ENCODE results near the gene TCF4. TPM values are rescaled to one million over a fixed set of nuclear protein-coding genes. Genes with fewer than 3 reads are reported as not detected.

Gene TCF4
- total RNA-seq, 4 donors from 2014 or later, result 58.0 to 84.3 (median 68.1) TPM

- no peaks in the 10 kb centered on the region for H3K27me3 ChIP-seq
- H3K36me3 ChIP-seq, result no peaks in the 10 kb centered on the region
- peak overlapping the region in 2 of 4 donors; percentile 40 to 67 for H3K27ac ChIP-seq (replicated peaks in 1 of 4)
- H3K4me1 ChIP-seq, result peaks cover 3 to 39% (median 19%) of the 10 kb centered on the region in 4 donors
- H3K9me3 ChIP-seq, result no peaks in the 10 kb centered on the region
- TF ChIP-seq EP300 (IDR thresholded peaks at IDR 0.05) (no peak), CTCF (IDR thresholded peaks at IDR 0.05) (no peak), POLR2AphosphoS5 (IDR thresholded peaks at IDR 0.05) (no peak), POLR2A (IDR thresholded peaks at IDR 0.05; ENCODE audit: low read depth) (no peak)
- intact Hi-C loops (cut with DNase I), result loop anchor here (5.0 to 10.0 kb wide), 3 partner anchors 186 to 446 kb away; no protein-coding TSS in a partner anchor
- DNase-seq (ENCODE audit: extremely low spot score), result no peak
- H3K4me3 ChIP-seq, result no peak overlapping the region
These were observed 169.6 kb downstream of the TCF4 start for GRCh38 chr18:55418439-55418838.

- H3K9me3 ChIP-seq, result no peaks in the 10 kb centered on the region
- no peaks in the 10 kb centered on the region for H3K36me3 ChIP-seq
- no peaks in the 10 kb centered on the region for H3K27me3 ChIP-seq
- TF ChIP-seq POLR2AphosphoS5 (IDR thresholded peaks at IDR 0.05) (no peak), CTCF (IDR thresholded peaks at IDR 0.05) (no peak), EP300 (IDR thresholded peaks at IDR 0.05) (no peak), POLR2A (IDR thresholded peaks at IDR 0.05; ENCODE audit: low read depth) (no peak)
- no peak overlapping the region for H3K4me3 ChIP-seq
- peak overlapping the region in 2 of 4 donors; percentile 20 to 67 for H3K27ac ChIP-seq (replicated peaks in 1 of 4)
- peaks cover 0 to 39% (median 17%) of the 10 kb centered on the region in 4 donors for H3K4me1 ChIP-seq
- intact Hi-C loops (cut with DNase I), result loop anchor here (5.0 to 10.0 kb wide), 3 partner anchors 184 to 448 kb away; no protein-coding TSS in a partner anchor
- DNase-seq (ENCODE audit: extremely low spot score), result no peak
- 76% methylated on average over 6 of the region's 6 CpGs for WGBS
These were observed 171.2 kb downstream of the TCF4 start for GRCh38 chr18:55416791-55417190.

- Histone ChIP-seq H3K9me3 (no peaks in the 10 kb centered on the region), H3K4me3 (no peak overlapping the region), H3K27ac (replicated peaks in 1 of 4) (no peak overlapping the region), H3K4me1 (peaks cover 0 to 30% (median 15%) of the 10 kb centered on the region in 4 donors), H3K27me3 (no peaks in the 10 kb centered on the region), H3K36me3 (no peaks in the 10 kb centered on the region)
- peak; percentile 96 for DNase-seq (ENCODE audit: extremely low spot score)
- 22% methylated on average over 6 of the region's 6 CpGs for WGBS
- intact Hi-C loops (cut with DNase I), result loop anchor here (5.0 to 10.0 kb wide), 3 partner anchors 183 to 449 kb away; no protein-coding TSS in a partner anchor
- TF ChIP-seq POLR2AphosphoS5 (IDR thresholded peaks at IDR 0.05) (peak in 1 of 2 donors; percentile 21), POLR2A (IDR thresholded peaks at IDR 0.05; ENCODE audit: low read depth) (no peak), CTCF (IDR thresholded peaks at IDR 0.05) (peak; percentile 70 to 95 (median 87))
These were observed 172.6 kb downstream of the TCF4 start for GRCh38 chr18:55415258-55415871.

GRCh38 chr18:55414475-55414874, 173.5 kb downstream of the TCF4 start:
- intact Hi-C loops (cut with DNase I), result loop anchor here (5.0 to 10.0 kb wide), 2 partner anchors 450 to 1163 kb away; no protein-coding TSS in a partner anchor
- DNase-seq (ENCODE audit: extremely low spot score), result no peak
- no peak overlapping the region for H3K27ac ChIP-seq (replicated peaks in 1 of 4)
- no peaks in the 10 kb centered on the region for H3K9me3 ChIP-seq
- no peaks in the 10 kb centered on the region for H3K36me3 ChIP-seq
- no peaks in the 10 kb centered on the region for H3K27me3 ChIP-seq
- H3K4me1 ChIP-seq, result peaks cover 0 to 29% (median 15%) of the 10 kb centered on the region in 4 donors
- TF ChIP-seq POLR2AphosphoS5 (IDR thresholded peaks at IDR 0.05), result no peak
- no peak for TF ChIP-seq CTCF (IDR thresholded peaks at IDR 0.05)
- no peak for TF ChIP-seq POLR2A (IDR thresholded peaks at IDR 0.05; ENCODE audit: low read depth)
- TF ChIP-seq EP300 (IDR thresholded peaks at IDR 0.05), result no peak
- H3K4me3 ChIP-seq, result no peak overlapping the region
